B cell (primary cell): Measurements from ENCODE around the gene EPHB4. TPM values are rescaled to one million over a fixed set of nuclear protein-coding genes. Genes with fewer than 3 reads are reported as not detected.

ENCODE experiments used
- ATAC-seq: fragments of 200-7000 bp; cut with Tn5 transposase; one replicate; pipeline ENCODE4 v1.10.0; 2021; ENCODE audit warnings: low read depth, mild to moderate bottlenecking, moderate number of reproducible peaks, moderate library complexity
- CTCF ChIA-PET: fragments of 350-600 bp; sonication (Branson Sonifier 250); formaldehyde crosslinking; loops from one replicate; lab custom pipeline; 2021; ENCODE audit warnings: antibody characterized with exemption, inconsistent platforms; lab: Charles Lee
- POLR2A ChIA-PET: fragments of 350-600 bp; sonication (Branson Sonifier 250); formaldehyde crosslinking; loops from one replicate; lab custom pipeline; 2021; ENCODE audit warnings: antibody characterized with exemption; lab: Charles Lee
- DNase-seq: peaks from one replicate; pipeline ENCODE4 v3.0.0; 2013
- H2AFZ ChIP-seq: 2 replicates; pipeline ENCODE4 v1.6.1; 2012; ENCODE audit warnings: mild to moderate bottlenecking, low read depth, low read length; ENCODE audit not compliant: insufficient read depth, poor library complexity, severe bottlenecking
- H3K27ac ChIP-seq, 2 donors: 1 replicate in 1 of 2; 2 replicates in 1 of 2; pipeline ENCODE4 v1.5.1; 2012 to 2013; ENCODE audit warnings: low read length in 2 of 2, mild to moderate bottlenecking in 2 of 2, moderate library complexity in 1 of 2
- H3K27me3 ChIP-seq, 4 experiments: fragments of 200-600 bp in 1 of 4; sonication (generic) in 1 of 4; replicated peaks in 1 of 4; 1 replicate in 2 of 4; 2 replicates in 2 of 4; pipeline versions ENCODE4 v1.6.1 to v1.7.0; 2013 to 2016; ENCODE audit warnings: low read length in 3 of 4, mild to moderate bottlenecking in 2 of 4, mixed read lengths in 1 of 4, moderate library complexity in 1 of 4; ENCODE audit not compliant: insufficient read depth in 4 of 4, control insufficient read depth in 3 of 4; ENCODE audit errors: control extremely low read depth in 1 of 4
- H3K36me3 ChIP-seq, 2 experiments: replicated peaks in 1 of 2; 1 replicate in 1 of 2; 2 replicates in 1 of 2; pipeline versions ENCODE4 v1.6.1 to v1.7.1; 2013; ENCODE audit warnings: low read length in 1 of 2; ENCODE audit not compliant: insufficient read depth in 2 of 2, control insufficient read depth in 1 of 2; ENCODE audit errors: control extremely low read depth in 1 of 2, extremely low read depth in 1 of 2
- H3K4me1 ChIP-seq, 2 donors: fragments of 200-600 bp in 1 of 2; sonication (generic) in 1 of 2; 1 replicate in 1 of 2; 2 replicates in 1 of 2; pipeline versions ENCODE4 v1.5.1 to v1.6.1; 2013 to 2017; ENCODE audit warnings: low read length in 2 of 2; ENCODE audit not compliant: control insufficient read depth in 2 of 2, insufficient read depth in 2 of 2
- H3K4me2 ChIP-seq: replicated peaks from 2 replicates; pipeline ENCODE3; 2012; ENCODE audit warnings: mild to moderate bottlenecking, low read depth, low read length; ENCODE audit not compliant: poor library complexity, severe bottlenecking
- H3K4me3 ChIP-seq, 5 experiments: fragments of 200-600 bp in 1 of 5; sonication (generic) in 1 of 5; 1 replicate in 3 of 5; 2 replicates in 2 of 5; pipeline versions ENCODE4 v1.5.1 to v1.7.0; 2011 to 2016; ENCODE audit warnings: low read length in 4 of 5, mild to moderate bottlenecking in 4 of 5, low read depth in 2 of 5, control low read depth in 1 of 5, moderate library complexity in 1 of 5; ENCODE audit not compliant: insufficient read depth in 1 of 5; ENCODE audit errors: control extremely low read depth in 1 of 5, extremely low read depth in 1 of 5
- H3K79me2 ChIP-seq: fragments of 200-600 bp; sonication (generic); one replicate; pipeline ENCODE4 v1.6.0; 2016; ENCODE audit warnings: low read length; ENCODE audit not compliant: control insufficient read depth, insufficient read depth
- H3K9ac ChIP-seq: fragments of 200-600 bp; sonication (generic); 2 replicates; pipeline ENCODE4 v1.6.1; 2017; ENCODE audit warnings: mild to moderate bottlenecking, low read length, moderate library complexity
- H3K9me3 ChIP-seq, 3 donors: one replicate each; pipeline versions ENCODE4 v1.6.1 to v1.7.1; 2013; ENCODE audit warnings: low read length in 2 of 3; ENCODE audit not compliant: control insufficient read depth in 2 of 3, insufficient read depth in 1 of 3; ENCODE audit errors: control extremely low read depth in 1 of 3
- H4K20me1 ChIP-seq: 2 replicates; pipeline ENCODE4 v1.6.0; 2012; ENCODE audit warnings: mild to moderate bottlenecking, low read length; ENCODE audit not compliant: insufficient read depth, control insufficient read depth, poor library complexity, severe bottlenecking
- H3K27ac Mint-ChIP-seq: one replicate; pipeline ENCODE4 v1.8.0; 2021; ENCODE audit warnings: mixed read lengths
- H3K27me3 Mint-ChIP-seq: one replicate; pipeline ENCODE4 v1.8.0; 2021; ENCODE audit warnings: mixed read lengths
- H3K4me1 Mint-ChIP-seq: one replicate; pipeline ENCODE4 v1.8.0; 2021; ENCODE audit warnings: mixed read lengths
- H3K4me3 Mint-ChIP-seq: one replicate; pipeline ENCODE4 v1.8.0; 2021; ENCODE audit warnings: mixed read lengths
- H3K9me3 Mint-ChIP-seq: one replicate; pipeline ENCODE4 v1.8.0; 2022; ENCODE audit warnings: mixed read lengths; ENCODE audit not compliant: insufficient read depth
- EZH2 ChIP-seq: IDR thresholded peaks from 2 replicates; pipeline ENCODE4 v1.6.1; 2012; ENCODE audit warnings: borderline replicate concordance, low read depth, mild to moderate bottlenecking, moderate library complexity, low read length; ENCODE audit not compliant: insufficient read depth, poor library complexity, severe bottlenecking
- WGBS: methylation state at CpG from one replicate; pipeline ENCODE4 v1.1.5; 2013; ENCODE audit warnings: missing lambda C conversion rate; ENCODE audit not compliant: insufficient coverage; 5-methylcytosine and 5-hydroxymethylcytosine counted together
- intact Hi-C: fragments of 100-400 bp; cut with micrococcal nuclease; formaldehyde crosslinking; loops from one replicate; pipeline ENCODE4 v1.10.0; 2022
- polyA plus RNA-seq: library from polyadenylated mRNA; depleted of rRNA; stranded (reverse); fragments of >200 nt; gene quantifications from 2 replicates; pipeline ENCODE4 v1.2.3, GENCODE V29; 2012
- total RNA-seq, 2 donors: library from RNA; stranded (reverse); fragments of 120-200 nt in 1 of 2; gene quantifications; 1 replicate in 1 of 2; 2 replicates in 1 of 2; pipeline versions ENCODE4 v1.2.3 to v1.2.4, GENCODE V29; 2013 to 2022
- TF ChIP-seq, protein P1 (sequence below): fragments of 200-600 bp; IDR thresholded peaks from one replicate; pipeline ENCODE4 v1.8.0; 2022; ENCODE audit warnings: antibody characterized with exemption, mild to moderate bottlenecking

EPHB4 gene
- total and polyA plus RNA-seq, 2 donors (not counting 1 experiment from before 2014, with no cell fraction given): 3.9 to 12.0 TPM

DNA sequence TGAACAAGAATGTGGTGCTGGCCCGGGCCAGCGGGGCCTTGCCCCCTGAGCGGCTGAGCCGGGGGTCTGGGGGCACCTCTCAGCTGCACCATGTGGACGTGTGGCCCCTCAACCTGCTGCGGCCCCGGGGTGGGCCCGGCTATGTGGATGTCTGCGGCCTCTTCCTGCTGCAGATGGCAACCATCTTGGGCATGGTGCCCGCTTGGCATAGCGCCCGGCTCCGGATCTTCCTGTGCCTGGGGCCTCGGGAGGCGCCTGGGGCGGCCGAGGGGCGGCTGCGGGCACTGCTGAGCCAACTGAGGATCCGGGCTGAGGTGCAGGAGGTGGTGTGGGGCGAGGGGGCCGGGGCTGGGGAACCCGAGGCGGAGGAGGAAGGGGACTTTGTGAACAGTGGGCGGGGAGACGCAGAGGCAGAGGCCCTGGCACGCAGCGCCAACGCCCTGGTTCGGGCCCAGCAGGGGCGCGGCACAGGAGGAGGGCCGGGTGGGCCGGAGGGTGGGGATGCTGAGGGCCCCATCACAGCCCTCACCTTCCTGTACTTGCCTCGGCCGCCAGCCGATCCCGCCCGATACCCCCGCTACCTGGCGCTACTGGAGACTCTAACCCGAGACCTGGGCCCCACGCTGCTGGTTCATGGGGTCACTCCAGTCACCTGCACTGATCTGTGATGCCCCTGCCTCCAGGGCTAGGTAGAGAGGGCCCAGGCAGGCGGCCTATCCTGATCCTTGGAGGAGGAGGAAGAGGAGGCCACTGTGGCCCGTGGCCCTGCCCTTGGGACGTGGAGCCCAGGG is 38.8 kb upstream of the EPHB4 start:
- WGBS: 20% methylated on average over 42 of the region's 46 CpGs
- peak overlapping the region; percentile 74 for H2AFZ ChIP-seq
- H3K27me3 ChIP-seq: no peaks in the 10 kb centered on the region
- Mint-ChIP-seq H3K9me3 (no peaks in the 10 kb centered on the region), H3K27me3 (no peaks in the 10 kb centered on the region), H3K4me3 (peak overlapping the region; percentile 89), H3K27ac (peak overlapping the region; percentile 56), H3K4me1 (peaks cover 24% of the 10 kb centered on the region)
- ChIA-PET POLR2A (interaction anchor here (0.9 kb wide), 1 partner anchor 23 kb away, joined by 3 read pairs; the partner anchor contains the start of gene UFSP1), CTCF (interaction anchor here (0.7 kb wide), 1 partner anchor 13 kb away, joined by 4 read pairs; the partner anchor contains the start of gene SLC12A9)
- peak; percentile 28 for DNase-seq
- intact Hi-C loops: no loop called here
- ATAC-seq: peak; percentile 53
- H3K4me2 ChIP-seq: peak overlapping the region; percentile 96
- peak overlapping the region; percentile 81 for H3K9ac ChIP-seq
- peaks cover 0 to 4% (median 0%) of the 10 kb centered on the region in 3 donors for H3K9me3 ChIP-seq
- H3K27ac ChIP-seq: peak overlapping the region; percentile 56 to 75
- no peaks in the 10 kb centered on the region for H4K20me1 ChIP-seq
- H3K4me1 ChIP-seq: peaks cover 21 to 28% of the 10 kb centered on the region in 2 donors
- peak overlapping the region in 4 of 5 experiments; percentile 47 to 75 (median 58) for H3K4me3 ChIP-seq
- peaks cover 5% of the 10 kb centered on the region for H3K79me2 ChIP-seq
- H3K36me3 ChIP-seq: peaks cover 0 to 29% of the 10 kb centered on the region in 2 experiments
- TF ChIP-seq, protein P1, sequence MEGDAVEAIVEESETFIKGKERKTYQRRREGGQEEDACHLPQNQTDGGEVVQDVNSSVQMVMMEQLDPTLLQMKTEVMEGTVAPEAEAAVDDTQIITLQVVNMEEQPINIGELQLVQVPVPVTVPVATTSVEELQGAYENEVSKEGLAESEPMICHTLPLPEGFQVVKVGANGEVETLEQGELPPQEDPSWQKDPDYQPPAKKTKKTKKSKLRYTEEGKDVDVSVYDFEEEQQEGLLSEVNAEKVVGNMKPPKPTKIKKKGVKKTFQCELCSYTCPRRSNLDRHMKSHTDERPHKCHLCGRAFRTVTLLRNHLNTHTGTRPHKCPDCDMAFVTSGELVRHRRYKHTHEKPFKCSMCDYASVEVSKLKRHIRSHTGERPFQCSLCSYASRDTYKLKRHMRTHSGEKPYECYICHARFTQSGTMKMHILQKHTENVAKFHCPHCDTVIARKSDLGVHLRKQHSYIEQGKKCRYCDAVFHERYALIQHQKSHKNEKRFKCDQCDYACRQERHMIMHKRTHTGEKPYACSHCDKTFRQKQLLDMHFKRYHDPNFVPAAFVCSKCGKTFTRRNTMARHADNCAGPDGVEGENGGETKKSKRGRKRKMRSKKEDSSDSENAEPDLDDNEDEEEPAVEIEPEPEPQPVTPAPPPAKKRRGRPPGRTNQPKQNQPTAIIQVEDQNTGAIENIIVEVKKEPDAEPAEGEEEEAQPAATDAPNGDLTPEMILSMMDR: no peak
- no peak for TF ChIP-seq EZH2

DNA sequence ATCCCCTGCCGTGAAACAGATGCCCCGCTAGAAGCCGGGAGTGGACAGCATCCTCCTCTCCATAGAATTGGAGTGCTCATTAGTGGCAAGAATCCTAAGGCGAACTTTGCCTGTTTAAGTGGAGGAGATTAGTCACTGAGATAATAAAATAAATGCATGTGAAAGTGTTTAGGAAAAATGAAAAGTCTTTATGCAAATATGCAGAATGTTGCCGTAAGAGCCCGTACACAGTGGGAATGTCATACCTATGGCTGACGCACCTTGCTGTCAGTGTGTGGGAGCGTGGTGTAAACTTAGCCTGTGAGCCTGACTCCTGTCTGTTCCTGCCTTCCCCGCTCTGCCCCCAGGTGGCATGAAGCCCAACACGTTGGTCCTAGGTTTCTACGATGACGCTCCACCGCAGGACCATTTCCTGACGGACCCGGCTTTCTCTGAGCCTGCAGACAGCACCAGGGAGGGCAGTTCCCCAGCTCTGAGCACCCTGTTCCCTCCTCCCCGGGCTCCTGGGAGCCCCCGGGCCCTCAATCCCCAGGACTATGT is 38.1 kb upstream of the EPHB4 start:
- peak overlapping the region in 4 of 5 experiments; percentile 47 to 75 (median 58) for H3K4me3 ChIP-seq
- Mint-ChIP-seq H3K4me1 (peaks cover 24% of the 10 kb centered on the region), H3K4me3 (peak overlapping the region; percentile 59), H3K9me3 (no peaks in the 10 kb centered on the region), H3K27me3 (no peaks in the 10 kb centered on the region), H3K27ac (peak overlapping the region; percentile 26)
- TF ChIP-seq, protein P1: no peak
- TF ChIP-seq EZH2: no peak
- ATAC-seq: no peak
- peaks cover 0 to 36% of the 10 kb centered on the region in 2 experiments for H3K36me3 ChIP-seq
- H3K4me2 ChIP-seq: peak overlapping the region; percentile 96
- H4K20me1 ChIP-seq: no peaks in the 10 kb centered on the region
- H3K4me1 ChIP-seq: peaks cover 21 to 28% of the 10 kb centered on the region in 2 donors
- ChIA-PET CTCF (no interaction called here), POLR2A (interaction anchor here (1.1 kb wide), 1 partner anchor 12 kb away, joined by 3 read pairs; the partner anchor contains the start of gene SLC12A9)
- peak overlapping the region; percentile 81 for H3K9ac ChIP-seq
- intact Hi-C loops: no loop called here
- peak overlapping the region; percentile 74 for H2AFZ ChIP-seq
- peaks cover 5% of the 10 kb centered on the region for H3K79me2 ChIP-seq
- WGBS: 54% methylated on average over 15 of the region's 17 CpGs
- H3K27ac ChIP-seq: peak overlapping the region in 1 of 2 donors; percentile 34
- no peak for DNase-seq
- H3K27me3 ChIP-seq: no peaks in the 10 kb centered on the region
- peaks cover 0 to 4% (median 0%) of the 10 kb centered on the region in 3 donors for H3K9me3 ChIP-seq
